ENCODE data around the gene PTDSS2.

The PTDSS2 gene

GRCh38 chr11:471468-472145 is 21.5 kb downstream of the PTDSS2 start:
- no peak for DNase-seq

DNA sequence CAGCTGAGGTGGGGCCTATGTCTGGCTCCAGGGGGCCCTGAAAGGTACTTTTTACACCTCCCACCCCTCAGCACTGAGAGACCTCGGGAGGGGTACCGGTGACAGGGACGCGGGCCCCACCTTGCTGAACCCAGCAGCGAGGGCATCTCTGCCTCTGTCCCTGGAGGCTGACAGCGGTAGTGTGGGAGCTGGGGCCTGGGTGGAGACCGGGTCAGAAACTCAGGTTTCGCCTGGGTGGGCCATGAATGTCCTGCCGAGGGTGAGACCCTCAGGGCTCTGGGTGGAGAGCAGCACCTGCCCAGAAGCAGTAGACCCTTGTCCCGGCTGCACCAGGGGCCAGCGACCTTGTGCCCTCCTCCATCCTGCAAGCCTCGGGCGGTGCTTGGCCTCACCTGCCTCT is 22.2 kb downstream of the PTDSS2 start:
- no peak for DNase-seq

- DNase-seq = no peak
These were observed 22.7 kb downstream of the PTDSS2 start for GRCh38 chr11:472816-473215.

DNA sequence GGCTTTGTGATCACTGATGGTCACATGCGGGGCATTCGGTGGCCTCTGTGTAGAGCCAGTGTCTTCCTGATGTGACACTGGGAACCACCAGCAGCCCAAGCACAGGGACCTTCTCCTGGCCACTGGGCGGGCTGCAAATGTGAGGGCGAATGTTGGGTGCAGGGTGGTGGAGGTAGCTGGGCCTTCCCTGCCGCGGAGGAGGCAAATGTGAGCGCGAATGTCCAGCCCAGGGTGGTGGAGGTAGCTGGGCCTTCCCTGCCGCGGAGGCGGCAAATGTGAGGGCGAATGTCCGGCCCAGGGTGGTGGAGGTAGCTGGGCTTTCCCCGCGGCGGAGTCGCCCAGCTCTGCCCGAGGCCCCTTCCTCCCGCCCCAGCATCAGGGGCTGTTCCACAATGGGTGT is 23.3 kb downstream of the PTDSS2 start:
- DNase-seq = no peak

DNA sequence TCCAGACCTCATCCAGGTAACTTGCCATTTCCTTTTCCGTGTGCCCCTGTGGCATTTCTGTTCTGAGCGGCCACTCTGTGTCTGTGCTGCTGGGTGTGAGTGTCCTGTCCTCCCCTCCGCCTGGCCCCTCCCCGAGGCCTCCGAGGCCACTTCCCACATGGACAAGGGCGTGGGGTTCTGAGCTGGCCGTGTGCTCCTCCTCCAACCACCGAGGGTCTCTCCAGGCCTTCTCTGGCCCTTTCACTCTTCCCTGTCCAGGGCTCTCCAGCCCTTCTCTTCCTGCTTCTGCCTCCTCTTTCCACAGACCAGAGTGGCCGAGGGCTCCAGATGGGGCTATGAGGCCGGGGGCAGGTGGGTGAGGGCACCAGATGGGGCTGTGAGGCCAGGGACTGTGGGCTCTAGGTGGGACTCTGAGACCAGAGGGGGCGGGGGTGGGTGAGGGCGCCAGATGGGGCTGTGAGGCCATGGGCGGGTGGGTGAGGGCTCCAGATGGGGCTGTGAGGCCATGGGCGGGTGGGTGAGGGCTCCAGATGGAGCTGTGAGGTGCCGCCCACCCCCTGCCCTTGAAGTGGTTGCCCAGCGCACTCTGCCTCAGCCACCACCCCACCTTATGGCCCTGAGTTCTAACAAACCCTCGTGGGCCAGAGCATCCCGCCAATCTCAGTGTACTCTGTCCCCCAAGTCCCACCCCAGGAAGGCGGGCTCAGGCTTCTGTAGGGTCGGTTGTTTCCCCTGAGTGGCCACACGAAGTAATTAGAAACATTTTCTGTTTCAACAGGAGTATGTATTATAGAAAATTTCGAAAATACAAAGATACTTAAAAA is 24.1 kb downstream of the PTDSS2 start:
- no peak for DNase-seq

- DNase-seq = no peak
These were observed 24.9 kb downstream of the PTDSS2 start for GRCh38 chr11:474914-475506.

- DNase-seq = no peak
These were observed 25.9 kb downstream of the PTDSS2 start for GRCh38 chr11:475941-476340.

DNA sequence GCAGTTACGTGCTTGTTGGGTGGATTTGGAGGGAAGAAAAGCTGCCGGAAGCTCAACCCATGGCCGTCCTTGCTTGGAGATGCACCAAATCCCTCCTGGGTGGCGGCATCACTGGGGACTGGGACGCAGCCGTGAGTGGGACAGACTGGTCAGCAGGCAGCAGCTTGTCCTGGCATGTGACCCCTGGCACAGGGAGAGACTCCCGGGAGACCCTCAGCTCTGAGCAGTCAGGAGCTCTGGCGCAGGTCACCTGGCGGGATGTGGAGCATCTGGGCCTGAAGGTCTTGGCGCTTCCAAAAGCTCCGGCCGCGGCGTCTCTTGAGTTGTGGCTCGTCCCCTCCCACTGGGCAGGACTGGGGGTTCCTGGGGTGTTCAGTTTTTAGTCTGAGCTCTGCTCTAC is 26.3 kb downstream of the PTDSS2 start:
- DNase-seq = no peak

- DNase-seq = no peak
These were observed 27.1 kb downstream of the PTDSS2 start for GRCh38 chr11:477052-477715.

DNA sequence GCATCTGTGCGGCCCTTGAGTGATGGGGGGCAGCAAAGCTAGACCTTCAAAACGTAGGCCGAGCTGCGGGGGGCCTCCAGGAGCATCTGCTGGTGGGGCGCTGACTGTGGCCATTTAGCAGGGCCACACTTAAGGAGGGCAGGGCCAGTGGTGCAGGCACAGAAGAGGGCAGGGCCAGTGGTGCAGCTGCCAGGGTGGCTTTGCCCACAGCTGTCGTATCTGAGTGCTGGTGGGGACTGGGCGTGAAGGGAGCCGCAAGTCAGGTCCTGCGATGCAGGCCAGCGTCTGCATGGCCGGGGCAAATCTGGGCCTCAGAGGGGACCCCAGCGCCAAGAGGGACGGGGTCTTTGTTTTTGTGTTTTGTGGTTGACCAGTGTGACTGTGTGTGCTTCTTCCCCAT is 29.2 kb downstream of the PTDSS2 start:
- DNase-seq = no peak

- no peak for DNase-seq
These were observed 34.5 kb downstream of the PTDSS2 start for GRCh38 chr11:484616-485015.

DNA sequence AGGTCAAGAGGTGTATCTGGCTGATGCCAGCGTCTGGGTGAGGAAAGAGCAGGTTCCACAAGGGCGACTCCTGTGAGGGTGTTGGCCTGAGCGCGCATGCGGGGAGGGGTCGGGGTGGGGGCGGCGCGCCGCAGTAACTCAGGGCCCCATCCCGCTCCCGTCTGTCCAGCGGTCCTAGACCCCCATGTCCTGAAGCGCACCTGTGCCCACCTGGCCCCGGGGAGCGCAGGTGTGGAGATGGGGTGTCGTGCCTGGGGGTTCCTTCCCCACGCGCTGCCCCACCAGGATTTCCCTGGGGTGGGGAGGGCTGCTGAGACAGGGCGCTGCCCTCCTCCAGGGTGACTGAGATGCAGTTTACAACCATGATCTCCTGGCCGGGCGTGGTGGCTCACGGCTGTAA is 36.1 kb downstream of the PTDSS2 start:
- no peak for DNase-seq

GRCh38 chr11:487571-488021 is 37.5 kb downstream of the PTDSS2 start:
- no peak for DNase-seq

DNA sequence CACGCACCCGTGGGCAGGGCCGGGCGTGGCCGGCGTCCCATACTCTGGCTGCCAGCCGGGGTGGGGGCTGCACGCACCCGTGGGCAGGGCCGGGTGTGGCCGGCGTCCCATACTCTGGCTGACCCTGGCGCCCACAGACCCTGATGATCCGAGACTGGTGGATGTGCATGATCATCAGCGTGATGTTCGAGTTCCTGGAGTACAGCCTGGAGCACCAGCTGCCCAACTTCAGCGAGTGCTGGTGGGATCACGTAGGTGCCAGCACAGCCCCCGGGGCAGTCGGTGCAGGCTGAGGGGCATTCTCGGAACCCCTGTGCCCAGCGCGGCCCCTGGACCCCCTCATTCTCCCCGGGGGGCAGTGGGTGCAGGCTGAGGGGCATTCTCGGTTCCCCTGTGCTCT is 38.0 kb downstream of the PTDSS2 start:
- DNase-seq = no peak

- DNase-seq = no peak
These were observed 38.5 kb downstream of the PTDSS2 start for GRCh38 chr11:488579-488978.

DNA sequence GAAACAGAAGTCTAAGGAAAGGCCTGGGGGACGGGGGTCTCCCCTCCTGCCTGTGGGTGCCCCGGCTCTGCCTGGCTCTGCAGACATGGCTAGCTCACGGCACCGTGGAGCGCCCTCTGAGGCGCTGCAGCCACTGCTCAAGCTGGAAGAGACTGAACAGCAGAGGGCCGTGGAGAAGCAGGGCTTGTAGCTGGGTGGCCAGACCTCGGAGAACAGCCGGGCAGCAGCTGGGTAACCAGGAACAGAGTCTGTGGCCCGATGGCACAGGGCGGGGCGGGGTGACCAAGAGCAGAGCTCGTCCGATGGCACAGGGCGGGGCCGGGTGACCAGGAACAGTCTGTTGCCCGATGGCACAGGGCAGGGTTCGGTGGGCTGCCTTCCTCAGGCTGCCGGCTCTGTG is 38.9 kb downstream of the PTDSS2 start:
- no peak for DNase-seq

DNA sequence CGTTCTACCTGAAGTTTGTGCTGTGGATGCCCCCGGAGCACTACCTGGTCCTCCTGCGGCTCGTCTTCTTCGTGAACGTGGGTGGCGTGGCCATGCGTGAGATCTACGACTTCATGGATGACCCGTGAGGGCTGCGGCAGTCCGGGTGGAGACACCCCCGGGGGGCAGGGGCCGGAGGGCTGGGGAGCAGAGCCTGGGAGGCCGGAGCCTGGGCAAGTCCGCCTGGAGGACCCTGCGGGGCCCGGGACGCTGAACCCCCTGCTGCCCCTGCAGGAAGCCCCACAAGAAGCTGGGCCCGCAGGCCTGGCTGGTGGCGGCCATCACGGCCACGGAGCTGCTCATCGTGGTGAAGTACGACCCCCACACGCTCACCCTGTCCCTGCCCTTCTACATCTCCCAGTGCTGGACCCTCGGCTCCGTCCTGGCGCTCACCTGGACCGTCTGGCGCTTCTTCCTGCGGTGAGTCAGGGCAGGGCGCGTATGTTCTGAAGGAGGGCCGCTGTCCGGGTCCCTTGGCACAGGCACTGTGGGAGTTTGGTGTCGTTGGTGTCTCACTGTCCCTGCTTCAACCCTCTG is 39.6 kb downstream of the PTDSS2 start:
- no peak for DNase-seq

- no peak for DNase-seq
These were observed 40.3 kb downstream of the PTDSS2 start for GRCh38 chr11:490186-490929.

GRCh38 chr11:490930-491260 is 40.8 kb downstream of the PTDSS2 start:
- no peak for DNase-seq

- no peak for DNase-seq
These were observed 41.3 kb downstream of the PTDSS2 start for GRCh38 chr11:491358-491757.

DNA sequence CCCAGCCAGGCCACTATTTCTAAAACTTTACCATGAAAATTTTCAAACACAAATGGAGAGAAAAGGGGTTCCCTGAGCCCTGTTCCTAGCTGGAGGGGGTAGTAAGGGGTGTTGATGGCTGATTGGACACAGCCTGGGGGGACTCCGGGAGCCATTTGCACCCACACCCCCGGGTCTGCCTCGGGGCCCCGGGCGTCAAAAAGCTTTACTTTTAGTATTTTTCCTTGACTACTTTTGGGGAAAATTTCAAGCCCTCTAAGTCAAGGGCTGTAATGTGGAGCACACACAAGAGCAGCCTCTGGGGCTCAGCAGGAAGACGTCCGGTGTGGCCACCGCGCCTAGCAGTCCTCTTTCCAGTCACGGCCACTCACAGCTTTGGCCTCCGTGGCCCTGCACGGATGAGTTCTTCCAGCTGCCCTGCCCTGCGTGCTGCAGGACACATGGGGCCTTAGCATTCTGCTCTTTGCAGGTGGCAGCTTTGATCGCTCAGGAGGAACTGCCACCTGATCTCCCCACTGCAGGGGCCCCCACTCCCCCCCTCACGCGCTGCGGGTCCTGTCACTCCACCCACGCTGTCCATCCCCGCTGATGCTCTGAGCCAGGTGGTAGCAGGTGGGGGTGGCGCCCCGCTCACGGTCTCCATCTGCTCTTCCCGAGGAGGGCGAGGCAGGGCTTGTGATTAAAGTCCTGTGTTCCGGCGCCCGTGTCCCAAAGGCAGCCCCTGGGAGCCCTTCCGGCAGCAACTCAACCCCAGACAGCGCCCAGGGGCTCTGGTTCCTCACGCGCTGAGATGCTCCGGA is 42.5 kb downstream of the PTDSS2 start:
- DNase-seq = no peak
